CD4-positive, CD25-positive, alpha-beta regulatory T cell (primary cell): ENCODE data around the gene FTCD. TPM values are rescaled to one million over a fixed set of nuclear protein-coding genes. Genes with fewer than 3 reads are reported as not detected.
A peak's percentile ranks its signal among the peaks of the same experiment; 100 is the strongest.
"Not testable (repeated sequence)": the region's sequence is repeated elsewhere in the genome, so short reads cannot be mapped to it uniquely, and the experiment has no call there.

ENCODE experiments used
- ATAC-seq, 2 donors: fragments of 150-1000 bp; cut with Tn5 transposase; one replicate each; pipeline ENCODE4 v1.10.0; 2021; ENCODE audit warnings: low read depth in 2 of 2, moderate number of reproducible peaks in 2 of 2, moderate library complexity in 1 of 2
- DNase-seq, 3 donors: peaks; one replicate each; pipeline versions ENCODE4 v3.0.0 to v3.0.0-alpha.2; 2012 to 2022; ENCODE audit warnings: mixed read lengths in 1 of 3
- H3K27ac ChIP-seq: one replicate; pipeline ENCODE4 v1.7.0; 2013; ENCODE audit warnings: mild to moderate bottlenecking, low read length; ENCODE audit not compliant: insufficient read depth, poor library complexity, severe bottlenecking
- H3K27me3 ChIP-seq: one replicate; pipeline ENCODE4 v1.7.0; 2013; ENCODE audit warnings: low read length; ENCODE audit not compliant: control insufficient read depth, insufficient read depth
- H3K36me3 ChIP-seq: one replicate; pipeline ENCODE4 v1.7.0; 2013; ENCODE audit warnings: mild to moderate bottlenecking, low read length, moderate library complexity; ENCODE audit not compliant: control insufficient read depth, insufficient read depth
- H3K4me1 ChIP-seq: 2 replicates; pipeline ENCODE4 v1.7.0; 2013; ENCODE audit warnings: mild to moderate bottlenecking, low read length; ENCODE audit not compliant: insufficient read depth, control insufficient read depth, poor library complexity, severe bottlenecking
- H3K4me3 ChIP-seq: one replicate; pipeline ENCODE4 v1.7.0; 2013; ENCODE audit warnings: low read depth, mild to moderate bottlenecking, low read length, moderate library complexity
- H3K9me3 ChIP-seq, 2 experiments: 1 replicate in 1 of 2; 2 replicates in 1 of 2; pipeline ENCODE4 v1.7.0; 2013; ENCODE audit warnings: low read length in 2 of 2, mild to moderate bottlenecking in 1 of 2, moderate library complexity in 1 of 2; ENCODE audit not compliant: control insufficient read depth in 2 of 2
- H3K27ac Mint-ChIP-seq, 3 donors: one replicate each; pipeline ENCODE4 v1.8.0; 2020 to 2022; ENCODE audit warnings: mild to moderate bottlenecking in 3 of 3, mixed read lengths in 3 of 3, moderate library complexity in 2 of 3
- H3K27me3 Mint-ChIP-seq: one replicate; pipeline ENCODE4 v1.8.0; 2022; ENCODE audit warnings: mild to moderate bottlenecking, mixed read lengths
- H3K36me3 Mint-ChIP-seq: one replicate; pipeline ENCODE4 v1.8.0; 2020; ENCODE audit warnings: mixed read lengths
- H3K4me1 Mint-ChIP-seq, 4 donors: one replicate each; pipeline ENCODE4 v1.8.0; 2020 to 2022; ENCODE audit warnings: mixed read lengths in 4 of 4, mild to moderate bottlenecking in 1 of 4
- H3K4me3 Mint-ChIP-seq, 4 donors: one replicate each; pipeline ENCODE4 v1.8.0; 2020 to 2022; ENCODE audit warnings: mild to moderate bottlenecking in 4 of 4, mixed read lengths in 4 of 4, moderate library complexity in 3 of 4
- H3K9me3 Mint-ChIP-seq, 7 donors: one replicate each; pipeline ENCODE4 v1.8.0; 2020 to 2022; ENCODE audit warnings: mixed read lengths in 7 of 7, mild to moderate bottlenecking in 3 of 7, moderate library complexity in 2 of 7
- polyA plus RNA-seq, 4 donors: library from polyadenylated mRNA; unstranded; fragments of 300-500 nt; fragmentation: Illumina TruSeq; gene quantifications; one replicate each; pipeline ENCODE4 v1.2.3, GENCODE V29; 2021
- total RNA-seq: library from RNA; stranded (reverse); gene quantifications from one replicate; pipeline ENCODE4 v1.2.3, GENCODE V29; 2022

The FTCD gene
- total and polyA plus RNA-seq, 5 donors from 2014 or later, result 0.38 TPM; not detected in 4

DNA sequence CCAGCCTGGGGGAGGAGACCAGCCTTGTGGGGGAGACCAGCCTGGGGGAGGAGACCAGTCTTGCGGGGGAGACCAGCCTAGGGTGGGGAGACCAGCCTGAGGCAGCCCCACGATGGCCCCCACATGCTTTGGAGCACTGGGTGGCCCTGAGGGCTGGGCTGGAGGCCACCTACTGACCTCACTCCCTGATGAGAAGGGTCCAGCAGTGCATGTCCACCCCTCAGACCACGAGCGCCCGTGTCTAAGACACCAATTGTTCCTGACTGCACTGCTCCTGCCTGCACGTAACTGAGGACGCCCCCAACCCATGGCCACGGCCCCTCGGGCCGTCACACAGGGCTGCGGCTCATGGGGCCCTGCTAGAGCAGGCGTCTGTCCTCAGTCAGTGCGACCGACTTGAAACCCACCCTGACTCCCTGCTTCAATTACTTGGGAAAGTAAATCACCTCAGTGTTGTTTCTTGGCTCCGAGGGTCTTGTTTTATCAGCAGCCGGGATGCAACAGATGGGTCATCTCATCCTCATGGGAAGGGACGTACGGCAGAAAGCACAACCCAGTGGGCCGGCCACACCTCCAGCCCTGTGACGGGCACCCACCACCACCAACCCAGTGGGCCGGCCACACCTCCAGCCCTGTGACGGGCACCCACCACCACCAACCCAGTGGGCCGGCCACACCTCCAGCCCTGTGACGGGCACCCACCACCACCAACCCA lies 28.7 kb upstream of the FTCD start, which contains the start of gene SPATC1L:
Gene SPATC1L (minus strand): TSS at position 550 of the 715 bp plus-strand sequence. CDS start 1,643 bp downstream, outside the sequence.
- Mint-ChIP-seq H3K27ac (peak within 1 kb of the TSS in 2 of 3 donors; percentile 48 to 88), H3K4me3 (peak within 1 kb of the TSS; percentile 69 to 90 (median 88)), H3K4me1 (peaks cover 0 to 15% (median 5%) of the 10 kb centered on the region in 4 donors), H3K27me3 (no peaks in the 10 kb centered on the region), H3K9me3 (no peaks in the 10 kb centered on the region), H3K36me3 (no peaks in the 10 kb centered on the region)
- peak within 1 kb of the TSS; percentile 69 for H3K4me3 ChIP-seq
- ATAC-seq (peak; percentile 53 to 62), DNase-seq (peak in 2 of 3 donors; percentile 44 to 46)
- H3K4me1 ChIP-seq, result peaks cover 10% of the 10 kb centered on the region
- no peaks in the 10 kb centered on the region for H3K27me3 ChIP-seq
- peak within 1 kb of the TSS; percentile 86 for H3K27ac ChIP-seq
- no peaks in the 10 kb centered on the region for H3K36me3 ChIP-seq
- H3K9me3 ChIP-seq, result no peaks in the 10 kb centered on the region

DNA sequence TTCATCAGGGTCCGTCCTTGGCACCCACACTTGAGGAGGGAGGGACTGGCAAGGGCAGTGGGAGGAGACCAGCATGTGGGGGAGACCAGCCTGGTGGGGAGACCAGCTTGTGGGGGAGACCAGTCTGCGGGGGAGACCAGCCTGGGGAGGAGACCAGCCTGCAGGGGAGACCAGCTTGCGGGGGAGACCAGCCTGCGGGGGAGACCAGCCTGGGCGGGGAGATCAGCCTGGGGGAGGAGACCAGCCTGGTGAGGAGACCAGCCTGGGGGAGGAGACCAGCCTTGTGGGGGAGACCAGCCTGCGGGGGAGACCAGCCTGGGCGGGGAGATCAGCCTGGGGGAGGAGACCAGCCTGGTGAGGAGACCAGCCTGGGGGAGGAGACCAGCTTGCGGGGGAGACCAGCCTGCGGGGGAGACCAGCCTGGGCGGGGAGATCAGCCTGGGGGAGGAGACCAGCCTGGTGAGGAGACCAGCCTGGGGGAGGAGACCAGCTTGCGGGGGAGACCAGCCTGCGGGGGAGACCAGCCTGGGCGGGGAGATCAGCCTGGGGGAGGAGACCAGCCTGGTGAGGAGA lies 28.0 kb upstream of the FTCD start:
- peaks cover 10% of the 10 kb centered on the region for H3K4me1 ChIP-seq
- not testable (repeated sequence) for DNase-seq, H3K9me3 ChIP-seq, H3K36me3 Mint-ChIP-seq, ATAC-seq, H3K27me3 Mint-ChIP-seq, H3K27ac Mint-ChIP-seq, H3K4me3 ChIP-seq, H3K9me3 Mint-ChIP-seq, H3K27me3 ChIP-seq, H3K36me3 ChIP-seq
- Mint-ChIP-seq H3K4me3 (peak overlapping the region in 2 of 4 donors; percentile 23 to 70), H3K4me1 (peaks cover 0 to 15% (median 5%) of the 10 kb centered on the region in 4 donors)
- peak overlapping the region; percentile 86 for H3K27ac ChIP-seq

DNA sequence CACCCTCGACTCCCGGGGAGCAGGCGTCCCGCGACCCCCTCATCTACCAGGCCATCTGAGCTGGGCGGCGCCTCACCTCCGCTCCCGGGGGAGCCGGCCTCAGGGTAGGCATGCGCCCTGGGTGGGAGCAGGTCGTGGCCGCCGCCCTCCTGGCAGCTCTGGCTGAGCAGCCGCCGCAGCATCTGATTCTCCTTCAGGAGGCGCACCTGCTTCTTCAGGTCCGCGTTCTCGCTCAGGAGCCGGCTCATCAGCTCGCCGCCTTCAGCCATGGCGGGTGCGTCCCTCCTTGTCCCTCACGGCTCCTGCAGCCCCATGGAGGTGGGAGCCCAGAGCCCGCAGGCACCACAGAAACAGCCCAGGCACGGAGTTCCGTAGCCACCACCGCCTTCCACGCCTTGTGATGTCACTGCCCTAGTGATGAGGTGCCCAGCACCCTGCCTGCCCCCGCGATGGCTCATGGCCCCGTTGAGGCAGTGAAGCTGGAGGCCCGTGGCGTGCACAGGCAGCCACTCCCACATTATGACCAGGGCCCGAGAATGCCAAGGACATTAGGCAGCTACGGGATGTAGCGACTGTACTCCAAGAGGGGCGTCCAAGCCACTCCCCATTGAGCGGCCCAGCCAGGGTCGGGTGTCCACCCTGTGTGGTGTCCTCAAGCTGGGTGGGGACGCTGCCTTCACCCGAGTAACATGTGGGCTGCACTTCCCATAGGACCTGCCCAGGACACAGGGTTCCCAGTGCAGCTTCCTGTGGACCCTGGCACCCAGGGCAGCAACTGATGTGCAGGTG lies 27.4 kb upstream of the FTCD start:
- H3K4me1 ChIP-seq, result peaks cover 10% of the 10 kb centered on the region
- H3K27ac Mint-ChIP-seq, result no peak overlapping the region
- H3K4me3 Mint-ChIP-seq, result peak overlapping the region in 3 of 4 donors; percentile 22 to 70 (median 23)
- H3K4me1 Mint-ChIP-seq, result peaks cover 0 to 15% (median 4%) of the 10 kb centered on the region in 4 donors
- H3K36me3 Mint-ChIP-seq, result no peaks in the 10 kb centered on the region
- H3K27me3 ChIP-seq, result no peaks in the 10 kb centered on the region
- peaks cover under 1% of the 10 kb centered on the region for H3K27me3 Mint-ChIP-seq
- H3K9me3 Mint-ChIP-seq, result peaks cover 0 to 2% (median 0%) of the 10 kb centered on the region in 7 donors
- no peak overlapping the region for H3K4me3 ChIP-seq
- no peak for ATAC-seq
- DNase-seq, result no peak
- no peak overlapping the region for H3K27ac ChIP-seq
- H3K9me3 ChIP-seq, result no peaks in the 10 kb centered on the region
- no peaks in the 10 kb centered on the region for H3K36me3 ChIP-seq

DNA sequence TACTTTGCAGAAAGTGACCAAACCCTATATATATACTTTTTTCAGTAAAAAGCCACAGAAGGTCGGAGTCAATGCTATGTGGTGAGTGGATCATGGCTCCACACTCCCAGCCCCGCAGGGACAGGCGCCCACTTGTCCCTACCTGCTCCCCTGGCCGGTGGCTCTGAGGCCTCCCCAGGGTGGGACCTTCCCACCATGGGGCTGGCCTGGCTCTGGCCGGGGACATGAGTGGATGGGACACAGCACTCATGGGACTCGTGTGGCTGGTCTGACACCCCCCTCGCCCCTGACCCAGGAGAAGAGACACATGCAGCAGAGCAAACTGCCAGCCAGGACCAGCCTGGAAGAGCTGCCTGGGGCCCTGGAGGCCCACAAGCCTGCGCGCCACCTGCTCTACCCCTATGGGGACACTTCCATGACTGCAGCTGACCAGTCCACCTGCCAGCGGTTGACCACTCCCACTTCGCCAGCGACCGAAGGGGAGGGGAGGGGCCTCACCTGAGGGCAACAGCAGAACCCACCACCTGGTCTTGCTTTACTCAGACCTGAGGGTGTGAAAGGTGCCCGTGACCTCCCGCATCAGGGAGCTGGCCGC lies 26.7 kb upstream of the FTCD start:
- DNase-seq (no peak), ATAC-seq (no peak)
- H3K36me3 Mint-ChIP-seq, result no peaks in the 10 kb centered on the region
- no peaks in the 10 kb centered on the region for H3K9me3 ChIP-seq
- H3K27me3 ChIP-seq, result no peaks in the 10 kb centered on the region
- no peak overlapping the region for H3K4me3 ChIP-seq
- no peaks in the 10 kb centered on the region for H3K36me3 ChIP-seq
- H3K27me3 Mint-ChIP-seq, result peaks cover 4% of the 10 kb centered on the region
- H3K4me3 Mint-ChIP-seq, result no peak overlapping the region
- peaks cover 0 to 15% (median 4%) of the 10 kb centered on the region in 4 donors for H3K4me1 Mint-ChIP-seq
- no peak overlapping the region for H3K27ac Mint-ChIP-seq
- no peak overlapping the region for H3K27ac ChIP-seq
- H3K9me3 Mint-ChIP-seq, result peaks cover 0 to 2% (median 0%) of the 10 kb centered on the region in 7 donors
- peaks cover 10% of the 10 kb centered on the region for H3K4me1 ChIP-seq

DNA sequence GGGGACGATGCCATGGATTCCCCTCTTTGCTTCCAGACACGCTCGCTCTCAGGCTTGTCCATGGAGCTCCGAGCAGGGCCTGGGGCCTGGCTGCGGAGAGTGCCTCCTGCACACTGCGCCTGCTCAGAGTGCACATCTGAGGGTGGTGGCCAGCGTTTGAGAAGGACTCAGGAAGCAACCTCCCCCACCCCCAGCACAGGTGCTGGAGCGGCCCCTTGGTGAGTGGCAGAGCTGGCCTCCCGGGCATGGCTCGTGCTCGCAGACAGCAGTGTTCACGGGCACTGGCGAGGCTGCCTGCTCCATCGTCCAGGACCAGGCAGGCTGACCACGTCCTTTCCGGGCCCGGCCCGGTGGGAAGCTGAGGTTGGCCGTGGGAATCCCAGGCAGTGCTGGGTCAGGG lies 26.1 kb upstream of the FTCD start:
- no peaks in the 10 kb centered on the region for H3K36me3 Mint-ChIP-seq
- peaks cover 0 to 15% (median 4%) of the 10 kb centered on the region in 4 donors for H3K4me1 Mint-ChIP-seq
- Histone ChIP-seq H3K27me3 (no peaks in the 10 kb centered on the region), H3K9me3 (no peaks in the 10 kb centered on the region), H3K4me1 (peaks cover 10% of the 10 kb centered on the region), H3K4me3 (no peak overlapping the region), H3K36me3 (no peaks in the 10 kb centered on the region), H3K27ac (no peak overlapping the region)
- ATAC-seq (no peak), DNase-seq (no peak)
- no peak overlapping the region for H3K27ac Mint-ChIP-seq
- peak overlapping the region in 1 of 4 donors; percentile 10 for H3K4me3 Mint-ChIP-seq
- H3K9me3 Mint-ChIP-seq, result peaks cover 0 to 6% (median 0%) of the 10 kb centered on the region in 7 donors
- H3K27me3 Mint-ChIP-seq, result peaks cover 4% of the 10 kb centered on the region

DNA sequence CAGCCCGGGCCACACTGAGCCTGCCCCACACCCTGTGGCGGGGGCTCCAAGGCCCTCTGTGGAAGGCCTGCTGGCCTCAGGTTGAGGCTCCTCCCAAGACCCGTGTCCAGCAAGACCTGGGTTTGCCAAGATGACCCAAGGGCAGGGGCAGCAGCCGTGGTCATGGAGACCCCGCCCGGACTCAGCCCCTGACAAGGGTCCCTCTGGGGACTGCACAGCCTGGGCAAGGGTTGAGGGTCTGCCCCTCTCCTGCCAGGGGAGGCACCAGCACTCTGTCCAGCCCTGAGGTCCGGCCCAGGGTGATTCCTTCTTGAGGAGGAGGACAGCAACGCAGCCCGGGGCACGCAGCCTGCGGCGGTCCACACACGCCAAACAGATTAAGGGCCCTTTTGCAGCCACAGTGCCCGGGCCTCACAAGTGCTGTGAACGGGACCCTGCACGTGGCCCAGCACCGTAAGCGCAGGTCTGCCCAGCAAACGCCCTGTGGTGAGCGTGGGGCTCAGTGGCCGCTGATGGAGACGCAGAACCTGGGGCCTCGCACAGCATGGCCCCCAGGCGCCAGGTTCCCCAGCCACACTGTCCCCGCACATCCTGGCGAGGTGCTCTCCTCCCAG lies 25.5 kb upstream of the FTCD start:
- H3K9me3 Mint-ChIP-seq, result peaks cover 0 to 9% (median 2%) of the 10 kb centered on the region in 7 donors
- ATAC-seq (no peak), DNase-seq (no peak)
- H3K27ac Mint-ChIP-seq, result no peak overlapping the region
- no peaks in the 10 kb centered on the region for H3K36me3 Mint-ChIP-seq
- H3K4me3 Mint-ChIP-seq, result peak overlapping the region in 1 of 4 donors; percentile 21
- Histone ChIP-seq H3K27ac (no peak overlapping the region), H3K9me3 (no peaks in the 10 kb centered on the region), H3K4me1 (peaks cover 10% of the 10 kb centered on the region), H3K4me3 (no peak overlapping the region), H3K27me3 (no peaks in the 10 kb centered on the region), H3K36me3 (no peaks in the 10 kb centered on the region)
- H3K4me1 Mint-ChIP-seq, result peaks cover 0 to 15% (median 6%) of the 10 kb centered on the region in 4 donors
- peaks cover 4% of the 10 kb centered on the region for H3K27me3 Mint-ChIP-seq
